Activated naive CD8-positive, alpha-beta T cell treated with anti-CD3 and anti-CD28 coated beads, Interleukin-2, amount 10 ng/mL, durations not matched to agents 7 days and 5 days (primary cell): Measurements from ENCODE around the gene PPFIA2. TPM values are rescaled to one million over a fixed set of nuclear protein-coding genes. Genes with fewer than 3 reads are reported as not detected.
A peak's percentile ranks its signal among the peaks of the same experiment; 100 is the strongest.
"Not testable (repeated sequence)": the region's sequence is repeated elsewhere in the genome, so short reads cannot be mapped to it uniquely, and the experiment has no call there.

ENCODE experiments used
- ATAC-seq: fragments of 150-1000 bp; cut with Tn5 transposase; one replicate; pipeline ENCODE4 v1.10.0; 2021; ENCODE audit warnings: low read depth, moderate library complexity
- POLR2A ChIA-PET: fragments of 350-600 bp; sonication (Branson Sonifier 250); formaldehyde crosslinking; loops from one replicate; lab custom pipeline; 2021; ENCODE audit warnings: antibody characterized with exemption; lab: Charles Lee
- DNase-seq: peaks from one replicate; pipeline ENCODE4 v3.0.0; 2021
- H3K27ac Mint-ChIP-seq: one replicate; pipeline ENCODE4 v1.8.0; 2022; ENCODE audit warnings: mild to moderate bottlenecking, mixed read lengths
- H3K27me3 Mint-ChIP-seq: one replicate; pipeline ENCODE4 v1.8.0; 2022; ENCODE audit warnings: mild to moderate bottlenecking, moderate library complexity, mixed read lengths
- H3K36me3 Mint-ChIP-seq: one replicate; pipeline ENCODE4 v1.8.0; 2021; ENCODE audit warnings: mild to moderate bottlenecking, mixed read lengths
- H3K4me1 Mint-ChIP-seq: one replicate; pipeline ENCODE4 v1.8.0; 2021; ENCODE audit warnings: mixed read lengths
- H3K4me3 Mint-ChIP-seq: one replicate; pipeline ENCODE4 v1.8.0; 2022; ENCODE audit warnings: mild to moderate bottlenecking, moderate library complexity, mixed read lengths
- H3K9me3 Mint-ChIP-seq: one replicate; pipeline ENCODE4 v1.8.0; 2021; ENCODE audit warnings: mixed read lengths
- total RNA-seq, 2 experiments: library from RNA; stranded (reverse); gene quantifications; one replicate each; pipeline ENCODE4 v1.2.3, GENCODE V29; 2021

The PPFIA2 gene
- total RNA-seq, 2 experiments from 2014 or later = not detected

- no peak for DNase-seq
- no peaks in the 10 kb centered on the region for H3K36me3 Mint-ChIP-seq
- POLR2A ChIA-PET = no interaction called here
- no peak for ATAC-seq
- H3K27me3 Mint-ChIP-seq = no peaks in the 10 kb centered on the region
- no peaks in the 10 kb centered on the region for H3K9me3 Mint-ChIP-seq
- no peaks in the 10 kb centered on the region for H3K4me1 Mint-ChIP-seq
- H3K4me3 Mint-ChIP-seq = no peak overlapping the region
- H3K27ac Mint-ChIP-seq = no peak overlapping the region
These were observed 131.6 kb downstream of the PPFIA2 start for GRCh38 chr12:81627336-81628189.

- no peaks in the 10 kb centered on the region for H3K36me3 Mint-ChIP-seq
- peaks cover 1% of the 10 kb centered on the region for H3K27me3 Mint-ChIP-seq
- no peak overlapping the region for H3K27ac Mint-ChIP-seq
- no peak overlapping the region for H3K4me3 Mint-ChIP-seq
- H3K4me1 Mint-ChIP-seq = no peaks in the 10 kb centered on the region
- ATAC-seq (no peak), DNase-seq (no peak)
- POLR2A ChIA-PET = no interaction called here
- no peaks in the 10 kb centered on the region for H3K9me3 Mint-ChIP-seq
These were observed 132.7 kb downstream of the PPFIA2 start for GRCh38 chr12:81626406-81626805.

GRCh38 chr12:81617915-81618314 lies 141.2 kb downstream of the PPFIA2 start:
- POLR2A ChIA-PET = no interaction called here
- no peaks in the 10 kb centered on the region for H3K36me3 Mint-ChIP-seq
- no peaks in the 10 kb centered on the region for H3K9me3 Mint-ChIP-seq
- H3K27me3 Mint-ChIP-seq = peaks cover 7% of the 10 kb centered on the region
- no peak overlapping the region for H3K27ac Mint-ChIP-seq
- H3K4me1 Mint-ChIP-seq = no peaks in the 10 kb centered on the region
- H3K4me3 Mint-ChIP-seq = no peak overlapping the region
- ATAC-seq (no peak), DNase-seq (no peak)

- no peak for DNase-seq
- Mint-ChIP-seq H3K4me3 (no peak overlapping the region), H3K36me3 (no peaks in the 10 kb centered on the region), H3K27ac (no peak overlapping the region), H3K27me3 (no peaks in the 10 kb centered on the region), H3K4me1 (no peaks in the 10 kb centered on the region), H3K9me3 (no peaks in the 10 kb centered on the region)
- POLR2A ChIA-PET = no interaction called here
- ATAC-seq = no peak
These were observed 144.0 kb downstream of the PPFIA2 start for GRCh38 chr12:81615026-81615588.

GRCh38 chr12:81610955-81611889 lies 147.9 kb downstream of the PPFIA2 start:
- Mint-ChIP-seq H3K27ac (no peak overlapping the region), H3K27me3 (peaks cover 10% of the 10 kb centered on the region), H3K4me1 (no peaks in the 10 kb centered on the region), H3K4me3 (no peak overlapping the region), H3K36me3 (no peaks in the 10 kb centered on the region), H3K9me3 (no peaks in the 10 kb centered on the region)
- DNase-seq (no peak), ATAC-seq (peak; percentile 39)
- POLR2A ChIA-PET = no interaction called here

GRCh38 chr12:81597928-81598604 lies 161.1 kb downstream of the PPFIA2 start:
- no peak overlapping the region for H3K4me3 Mint-ChIP-seq
- no peaks in the 10 kb centered on the region for H3K36me3 Mint-ChIP-seq
- ATAC-seq = no peak
- no peak for DNase-seq
- no peaks in the 10 kb centered on the region for H3K27me3 Mint-ChIP-seq
- POLR2A ChIA-PET = no interaction called here
- H3K27ac Mint-ChIP-seq = no peak overlapping the region
- no peaks in the 10 kb centered on the region for H3K4me1 Mint-ChIP-seq
- H3K9me3 Mint-ChIP-seq = no peaks in the 10 kb centered on the region

GRCh38 chr12:81596558-81596957 lies 162.6 kb downstream of the PPFIA2 start:
- Mint-ChIP-seq H3K9me3 (peaks cover 2% of the 10 kb centered on the region), H3K27ac (no peak overlapping the region), H3K4me3 (no peak overlapping the region), H3K27me3 (no peaks in the 10 kb centered on the region), H3K36me3 (no peaks in the 10 kb centered on the region), H3K4me1 (no peaks in the 10 kb centered on the region)
- no peak for ATAC-seq
- DNase-seq = no peak
- POLR2A ChIA-PET = no interaction called here

- DNase-seq = no peak
- Mint-ChIP-seq H3K27ac (no peak overlapping the region), H3K4me1 (no peaks in the 10 kb centered on the region), H3K9me3 (peaks cover 8% of the 10 kb centered on the region), H3K4me3 (no peak overlapping the region), H3K36me3 (no peaks in the 10 kb centered on the region), H3K27me3 (no peaks in the 10 kb centered on the region)
- ATAC-seq = no peak
- POLR2A ChIA-PET = no interaction called here
These were observed 167.9 kb downstream of the PPFIA2 start for GRCh38 chr12:81591256-81591655.

- H3K27me3 Mint-ChIP-seq, H3K27ac Mint-ChIP-seq, H3K36me3 Mint-ChIP-seq, H3K4me3 Mint-ChIP-seq, DNase-seq, H3K4me1 Mint-ChIP-seq, POLR2A ChIA-PET, H3K9me3 Mint-ChIP-seq, ATAC-seq: not testable (repeated sequence)
These were observed 168.4 kb downstream of the PPFIA2 start for GRCh38 chr12:81590703-81591102.

- Mint-ChIP-seq H3K4me1 (no peaks in the 10 kb centered on the region), H3K27me3 (no peaks in the 10 kb centered on the region), H3K36me3 (no peaks in the 10 kb centered on the region), H3K4me3 (no peak overlapping the region), H3K27ac (no peak overlapping the region), H3K9me3 (peaks cover 8% of the 10 kb centered on the region)
- POLR2A ChIA-PET = no interaction called here
- ATAC-seq (no peak), DNase-seq (no peak)
These were observed 170.7 kb downstream of the PPFIA2 start for GRCh38 chr12:81588235-81589008.

GRCh38 chr12:81585787-81586186 lies 173.4 kb downstream of the PPFIA2 start:
- ATAC-seq (no peak), DNase-seq (no peak)
- Mint-ChIP-seq H3K27ac (no peak overlapping the region), H3K4me1 (no peaks in the 10 kb centered on the region), H3K36me3 (no peaks in the 10 kb centered on the region), H3K9me3 (peaks cover 3% of the 10 kb centered on the region), H3K27me3 (no peaks in the 10 kb centered on the region), H3K4me3 (no peak overlapping the region)
- POLR2A ChIA-PET = no interaction called here

- no peaks in the 10 kb centered on the region for H3K36me3 Mint-ChIP-seq
- no peak overlapping the region for H3K4me3 Mint-ChIP-seq
- no peak for ATAC-seq
- H3K27ac Mint-ChIP-seq = no peak overlapping the region
- no peaks in the 10 kb centered on the region for H3K9me3 Mint-ChIP-seq
- no peak for DNase-seq
- POLR2A ChIA-PET = no interaction called here
- no peaks in the 10 kb centered on the region for H3K27me3 Mint-ChIP-seq
- H3K4me1 Mint-ChIP-seq = no peaks in the 10 kb centered on the region
These were observed 185.9 kb downstream of the PPFIA2 start for GRCh38 chr12:81573228-81573627.
